Choroid plexus epithelial cell (primary cell): ENCODE measurements around the gene CFAP57.

ENCODE experiments used
- DNase-seq: peaks from one replicate; pipeline ENCODE4 v3.0.0-alpha.2; 2010; ENCODE audit warnings: low read depth
- H3K4me3 ChIP-seq: 2 replicates; pipeline ENCODE4 v1.5.1; 2011; ENCODE audit warnings: low read depth, mild to moderate bottlenecking, control low read depth, low read length, moderate library complexity
- TF ChIP-seq, protein P1 (sequence below): conservative IDR thresholded peaks from 2 replicates; pipeline ENCODE4 v1.5.1; 2011; ENCODE audit warnings: low read depth, mild to moderate bottlenecking, control low read depth, inconsistent platforms, low read length, moderate library complexity

The CFAP57 gene

DNA sequence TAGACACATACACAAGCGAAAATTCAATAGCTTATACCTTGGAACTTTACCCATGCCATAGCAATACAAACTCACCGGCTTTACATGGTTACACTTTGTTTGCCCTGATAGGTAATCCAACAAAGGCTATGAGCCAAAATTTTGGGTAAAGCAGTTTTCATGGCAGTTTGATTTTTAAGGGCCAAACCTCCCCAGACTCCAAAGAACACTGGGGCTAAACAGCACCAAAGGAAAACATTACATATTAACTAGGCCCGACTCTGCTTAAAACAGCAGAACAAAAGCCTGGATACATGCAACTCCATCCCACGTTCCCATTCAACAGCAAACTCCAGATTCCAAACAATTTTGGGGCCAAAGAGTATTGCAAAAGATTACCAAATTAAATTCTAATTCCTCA, 93.3 kb downstream of the CFAP57 start:
- no peak overlapping the region for H3K4me3 ChIP-seq
- DNase-seq: no peak
- TF ChIP-seq, protein P1, sequence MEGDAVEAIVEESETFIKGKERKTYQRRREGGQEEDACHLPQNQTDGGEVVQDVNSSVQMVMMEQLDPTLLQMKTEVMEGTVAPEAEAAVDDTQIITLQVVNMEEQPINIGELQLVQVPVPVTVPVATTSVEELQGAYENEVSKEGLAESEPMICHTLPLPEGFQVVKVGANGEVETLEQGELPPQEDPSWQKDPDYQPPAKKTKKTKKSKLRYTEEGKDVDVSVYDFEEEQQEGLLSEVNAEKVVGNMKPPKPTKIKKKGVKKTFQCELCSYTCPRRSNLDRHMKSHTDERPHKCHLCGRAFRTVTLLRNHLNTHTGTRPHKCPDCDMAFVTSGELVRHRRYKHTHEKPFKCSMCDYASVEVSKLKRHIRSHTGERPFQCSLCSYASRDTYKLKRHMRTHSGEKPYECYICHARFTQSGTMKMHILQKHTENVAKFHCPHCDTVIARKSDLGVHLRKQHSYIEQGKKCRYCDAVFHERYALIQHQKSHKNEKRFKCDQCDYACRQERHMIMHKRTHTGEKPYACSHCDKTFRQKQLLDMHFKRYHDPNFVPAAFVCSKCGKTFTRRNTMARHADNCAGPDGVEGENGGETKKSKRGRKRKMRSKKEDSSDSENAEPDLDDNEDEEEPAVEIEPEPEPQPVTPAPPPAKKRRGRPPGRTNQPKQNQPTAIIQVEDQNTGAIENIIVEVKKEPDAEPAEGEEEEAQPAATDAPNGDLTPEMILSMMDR: no peak

DNA sequence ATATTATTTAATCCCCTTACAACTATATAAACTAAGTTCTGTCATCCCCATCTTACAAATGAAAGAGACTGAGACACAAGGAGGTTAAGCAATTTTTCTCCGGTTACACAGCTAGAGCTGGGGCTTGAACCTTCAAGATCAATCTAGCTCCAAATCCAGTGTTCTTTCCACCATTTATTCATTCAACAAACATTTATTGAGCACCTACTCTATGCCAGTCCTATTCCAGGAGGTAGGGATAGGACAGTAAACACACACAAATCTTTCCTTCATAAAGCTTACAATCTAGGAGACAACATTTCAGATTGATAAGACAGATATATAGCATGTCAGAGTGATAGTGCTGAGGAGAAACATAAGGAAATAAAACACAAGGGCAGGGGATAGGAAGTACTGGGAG, 94.8 kb downstream of the CFAP57 start:
- no peak for DNase-seq
- no peak overlapping the region for H3K4me3 ChIP-seq
- TF ChIP-seq, protein P1: no peak

DNA sequence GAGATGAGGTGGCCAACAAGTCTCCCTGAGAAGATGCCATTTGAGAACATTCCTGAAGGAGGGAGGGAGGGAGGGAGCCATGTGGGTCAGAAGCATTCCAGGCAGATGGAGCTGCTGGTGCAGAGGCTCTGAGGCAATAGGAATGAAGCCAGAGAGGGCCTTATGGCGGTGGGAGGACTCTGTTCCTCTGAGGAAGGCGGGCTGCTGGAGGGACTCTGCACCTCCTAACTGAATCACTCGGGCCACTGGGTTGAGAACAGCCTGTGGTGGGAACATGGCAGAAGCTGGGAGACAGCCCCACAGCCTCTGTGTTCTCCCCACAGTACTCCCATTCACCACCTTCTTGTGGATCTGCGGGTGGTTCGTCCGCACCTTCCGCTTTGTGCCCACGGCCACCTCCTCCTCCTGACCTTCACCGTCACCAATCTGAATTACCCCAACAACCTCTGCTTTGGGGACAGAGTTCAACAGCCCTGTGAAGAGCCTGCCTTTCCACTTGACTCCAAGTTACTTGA, 95.2 kb downstream of the CFAP57 start:
- TF ChIP-seq, protein P1: no peak
- no peak overlapping the region for H3K4me3 ChIP-seq
- DNase-seq: peak; percentile 76

DNA sequence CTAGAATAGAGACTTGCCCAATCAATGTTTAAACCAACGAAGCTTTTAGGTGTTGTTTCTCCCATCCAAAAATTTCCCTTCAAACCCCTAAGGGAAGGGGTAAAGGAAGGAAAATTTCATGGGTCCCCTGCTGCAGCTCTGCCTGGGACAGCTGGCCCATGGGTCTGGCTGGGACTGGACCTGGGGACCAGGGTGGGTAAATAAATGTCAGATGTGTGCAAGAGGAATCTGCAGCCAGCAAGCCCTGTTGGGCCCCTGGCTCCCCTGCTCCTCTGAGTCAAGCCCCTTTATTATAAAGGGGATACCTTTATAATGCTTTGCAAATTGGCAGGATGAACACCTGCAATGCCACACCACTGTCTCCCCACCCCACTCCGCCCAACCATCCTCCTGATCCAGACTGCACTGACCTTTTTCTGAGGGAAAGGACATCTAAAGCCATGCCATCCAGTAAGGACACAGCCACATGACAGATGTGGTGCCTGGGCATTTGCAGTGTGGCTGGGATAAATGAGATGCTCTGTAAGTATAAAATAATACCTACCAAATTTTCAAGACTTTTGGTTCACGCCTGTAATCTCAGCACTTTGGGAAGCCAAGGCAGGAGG, 95.8 kb downstream of the CFAP57 start:
- TF ChIP-seq, protein P1: no peak
- no peak overlapping the region for H3K4me3 ChIP-seq
- DNase-seq: no peak

DNA sequence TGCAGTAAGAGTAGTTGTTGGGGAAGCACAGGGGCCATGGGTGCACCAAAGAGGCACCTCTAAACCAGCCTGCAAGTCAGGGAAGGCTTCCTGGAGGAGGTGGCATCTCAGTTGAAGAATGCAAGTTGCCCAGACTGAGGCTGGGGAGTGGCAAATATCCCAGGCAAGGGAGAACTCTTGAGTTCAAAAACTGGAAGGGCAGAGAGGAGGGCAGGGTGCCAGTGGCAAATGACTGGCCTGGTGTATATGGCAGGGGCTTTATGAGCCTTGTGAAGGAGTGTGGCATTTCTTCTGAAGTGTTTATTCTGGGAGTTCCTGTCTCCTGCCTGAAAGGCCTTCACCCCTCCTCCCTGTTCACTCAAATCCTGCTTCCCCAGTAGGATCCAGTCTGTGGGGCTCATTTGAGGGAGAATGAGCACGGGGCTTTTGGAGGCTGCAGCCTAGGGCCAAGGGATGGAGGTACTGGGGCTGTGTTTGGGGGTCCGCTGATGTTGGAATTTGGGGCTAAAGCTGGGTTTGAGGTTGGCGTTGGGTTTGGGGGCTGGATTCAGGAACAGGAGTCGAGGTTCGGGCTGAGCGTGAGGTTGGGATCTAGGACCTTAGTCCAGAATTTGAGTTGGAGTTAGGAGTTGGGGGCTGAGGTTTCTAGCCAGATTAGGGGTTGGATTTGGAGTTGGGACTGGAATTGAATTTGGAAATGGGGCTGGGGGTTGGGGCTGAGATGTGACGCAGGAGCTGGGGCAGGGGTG, 97.7 kb downstream of the CFAP57 start, which contains the start of gene TMEM125:
Gene TMEM125 (plus strand): TSS at position 357 of the 749 bp plus-strand sequence. CDS start 2,740 bp downstream, outside the sequence.
- peak within 1 kb of the TSS; percentile 27 for H3K4me3 ChIP-seq
- TF ChIP-seq, protein P1: no peak
- DNase-seq: no peak

DNA sequence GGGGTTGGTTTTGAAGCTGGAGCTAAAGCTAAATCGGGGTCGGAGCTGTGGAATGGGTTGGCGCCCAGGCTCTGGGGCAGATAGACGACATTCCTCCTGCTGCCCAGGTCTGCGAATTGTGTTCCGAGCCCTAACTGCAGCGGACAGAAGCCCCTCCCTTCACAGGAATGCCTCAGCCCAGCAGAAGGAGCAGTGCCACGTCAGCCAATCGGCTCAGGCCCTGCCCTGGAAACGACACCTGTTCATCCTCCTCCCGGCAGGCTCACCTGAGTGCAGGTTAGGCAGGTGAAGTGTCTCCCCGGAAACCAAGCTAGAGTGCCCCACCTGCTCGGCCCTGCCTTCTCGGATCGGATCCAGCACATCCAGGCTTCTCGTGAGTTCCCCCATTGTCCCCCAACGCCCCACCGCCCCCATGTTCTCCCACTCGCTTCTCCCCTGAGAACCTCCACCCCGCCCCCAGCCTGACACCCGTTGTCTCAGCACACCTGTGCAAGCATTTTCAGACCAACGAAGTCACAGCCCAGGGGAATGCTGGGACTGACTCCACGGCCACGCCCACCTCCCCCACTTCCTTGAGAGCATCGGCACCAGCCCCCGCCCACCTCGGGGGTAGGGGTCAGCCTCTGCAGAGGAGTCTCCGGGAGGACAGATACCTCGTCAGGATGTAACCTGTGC, 98.4 kb downstream of the CFAP57 start:
- peak; percentile 26 for DNase-seq
- TF ChIP-seq, protein P1: no peak
- peak overlapping the region; percentile 27 for H3K4me3 ChIP-seq
